HepG2 (cell line): Measurements from ENCODE around the gene ABHD17A. TPM values are rescaled to one million over a fixed set of nuclear protein-coding genes. Genes with fewer than 3 reads are reported as not detected.

Experiments used
- ASH2L ChIP-seq: fragments of 300-600, 200-600 bp; sonication (generic); IDR thresholded peaks from 2 replicates; pipeline ENCODE4 v1.7.0; 2017; ENCODE audit warnings: low read depth, mild to moderate bottlenecking, moderate library complexity, mixed read lengths, low read length; ENCODE audit not compliant: insufficient read length
- GATA4 ChIP-seq: sonication (generic); IDR thresholded peaks from 2 replicates; pipeline ENCODE4 v1.6.1; 2016; ENCODE audit warnings: antibody characterized with exemption, low read depth, borderline replicate concordance
- GTF2F1 ChIP-seq: fragments of 150-350 bp; IDR thresholded peaks from 2 replicates; pipeline ENCODE4 v1.6.1; 2014; ENCODE audit warnings: low read length
- HMG20A ChIP-seq: IDR thresholded peaks from 2 replicates; pipeline ENCODE4 v1.6.1; 2016; ENCODE audit warnings: borderline replicate concordance
- MYNN ChIP-seq: sonication (generic); formaldehyde crosslinking; IDR thresholded peaks from 2 replicates; pipeline ENCODE4 v1.4.0; 2020; ENCODE audit warnings: mild to moderate bottlenecking, low read depth, missing genetic modification reagents
- ZNF550 ChIP-seq: sonication (generic); formaldehyde crosslinking; IDR thresholded peaks from 2 replicates; pipeline ENCODE4 v1.4.0; 2020; ENCODE audit warnings: mild to moderate bottlenecking, missing genetic modification reagents, borderline replicate concordance
- ZNF737 ChIP-seq: sonication (generic); formaldehyde crosslinking; IDR thresholded peaks from 2 replicates; pipeline ENCODE4 v1.5.0; 2020; ENCODE audit warnings: missing genetic modification reagents, mild to moderate bottlenecking, borderline replicate concordance
- polyA plus RNA-seq, 8 experiments: library from polyadenylated mRNA; depleted of rRNA in 3 of 8; stranded (reverse) in 7 of 8; unstranded in 1 of 8; fragments of >200 nt; fragmentation: Illumina TruSeq in 4 of 8; extraction: Trizol in 4 of 8; gene quantifications; 2 replicates each; pipeline versions ENCODE4 v1.2.1 to v1.2.3, GENCODE V29; 2011 to 2016; ENCODE audit warnings: low read depth in 4 of 8, missing spikeins in 1 of 8, mixed read lengths in 1 of 8; ENCODE audit not compliant: insufficient read depth in 1 of 8
- total RNA-seq, 5 experiments: library from RNA; depleted of rRNA; stranded (reverse); fragments of >200 nt; fragmentation: Illumina TruSeq; extraction: Trizol; gene quantifications; 2 replicates each; pipeline ENCODE4 v1.2.3, GENCODE V29; 2016; ENCODE audit warnings: low read depth in 1 of 5
- TF ChIP-seq, protein P1 (sequence below): sonication (generic); formaldehyde crosslinking; IDR thresholded peaks from 2 replicates; pipeline ENCODE4 v1.5.0; 2020; ENCODE audit warnings: mild to moderate bottlenecking, missing genetic modification reagents, borderline replicate concordance
- TF ChIP-seq, protein P2 (sequence below): sonication (generic); formaldehyde crosslinking; IDR thresholded peaks from 2 replicates; pipeline ENCODE4 v1.5.0; 2020; ENCODE audit warnings: missing genetic modification reagents
- TF ChIP-seq, protein P3 (sequence below): sonication (generic); formaldehyde crosslinking; IDR thresholded peaks from 2 replicates; pipeline ENCODE4 v1.4.0; 2020; ENCODE audit warnings: mild to moderate bottlenecking, missing genetic modification reagents
- TF ChIP-seq, protein P4 (sequence below): sonication (generic); formaldehyde crosslinking; IDR thresholded peaks from 2 replicates; pipeline ENCODE4 v1.8.1; 2023; ENCODE audit warnings: mild to moderate bottlenecking, missing genetic modification reagents
- TF ChIP-seq, protein P5 (sequence below): sonication (generic); formaldehyde crosslinking; IDR thresholded peaks from 2 replicates; pipeline ENCODE4 v1.4.0; 2020; ENCODE audit warnings: mild to moderate bottlenecking, missing genetic modification reagents

ABHD17A gene
- total and polyA plus RNA-seq, 2 of the 13 experiments (the other 11 are each of a cell fraction or from before 2014, with no cell fraction given) = 27.7 to 40.8 TPM

DNA sequence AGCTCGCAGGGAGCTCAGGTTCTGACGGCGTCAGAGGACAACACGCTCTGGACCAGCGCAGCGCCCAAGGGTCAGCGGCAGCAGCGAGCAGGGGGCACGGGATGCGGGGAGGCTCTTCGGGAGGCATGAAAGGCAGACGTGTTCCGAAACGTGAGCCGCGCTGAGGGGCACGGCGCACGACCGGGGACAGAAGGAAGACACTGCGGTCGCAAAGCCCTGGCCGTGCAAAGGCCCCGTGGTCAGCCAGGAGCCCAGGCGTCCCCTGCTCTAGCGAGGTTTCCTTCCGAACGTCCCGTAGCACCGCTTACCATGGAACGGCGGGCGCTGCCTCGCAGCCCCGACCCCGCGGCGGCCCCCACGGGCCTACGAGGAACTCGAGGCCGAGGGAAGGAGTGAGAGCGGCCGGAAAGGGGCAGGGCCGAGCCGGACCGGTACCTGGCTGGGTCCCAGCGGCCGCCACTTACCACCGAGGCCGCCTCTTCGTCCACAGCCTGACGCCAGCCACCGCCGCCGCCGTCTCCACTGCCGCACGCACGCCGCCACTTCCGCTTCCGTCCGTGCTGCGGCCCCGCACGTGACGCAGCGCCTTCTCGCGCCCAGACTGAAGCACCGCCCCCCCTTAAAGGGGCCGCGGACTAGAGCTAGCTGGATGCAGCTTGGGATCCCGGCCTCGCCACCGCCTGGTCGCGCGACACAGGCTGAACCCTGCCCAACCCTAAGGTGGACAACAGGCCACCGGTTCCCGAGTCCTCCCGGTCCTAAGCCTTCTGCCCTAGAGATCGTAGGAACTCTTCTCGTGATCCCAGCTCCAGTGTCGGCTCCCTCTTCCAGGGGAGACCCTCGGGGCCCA, 9.4 kb downstream of the ABHD17A start (continued):
- TF ChIP-seq, protein P1, sequence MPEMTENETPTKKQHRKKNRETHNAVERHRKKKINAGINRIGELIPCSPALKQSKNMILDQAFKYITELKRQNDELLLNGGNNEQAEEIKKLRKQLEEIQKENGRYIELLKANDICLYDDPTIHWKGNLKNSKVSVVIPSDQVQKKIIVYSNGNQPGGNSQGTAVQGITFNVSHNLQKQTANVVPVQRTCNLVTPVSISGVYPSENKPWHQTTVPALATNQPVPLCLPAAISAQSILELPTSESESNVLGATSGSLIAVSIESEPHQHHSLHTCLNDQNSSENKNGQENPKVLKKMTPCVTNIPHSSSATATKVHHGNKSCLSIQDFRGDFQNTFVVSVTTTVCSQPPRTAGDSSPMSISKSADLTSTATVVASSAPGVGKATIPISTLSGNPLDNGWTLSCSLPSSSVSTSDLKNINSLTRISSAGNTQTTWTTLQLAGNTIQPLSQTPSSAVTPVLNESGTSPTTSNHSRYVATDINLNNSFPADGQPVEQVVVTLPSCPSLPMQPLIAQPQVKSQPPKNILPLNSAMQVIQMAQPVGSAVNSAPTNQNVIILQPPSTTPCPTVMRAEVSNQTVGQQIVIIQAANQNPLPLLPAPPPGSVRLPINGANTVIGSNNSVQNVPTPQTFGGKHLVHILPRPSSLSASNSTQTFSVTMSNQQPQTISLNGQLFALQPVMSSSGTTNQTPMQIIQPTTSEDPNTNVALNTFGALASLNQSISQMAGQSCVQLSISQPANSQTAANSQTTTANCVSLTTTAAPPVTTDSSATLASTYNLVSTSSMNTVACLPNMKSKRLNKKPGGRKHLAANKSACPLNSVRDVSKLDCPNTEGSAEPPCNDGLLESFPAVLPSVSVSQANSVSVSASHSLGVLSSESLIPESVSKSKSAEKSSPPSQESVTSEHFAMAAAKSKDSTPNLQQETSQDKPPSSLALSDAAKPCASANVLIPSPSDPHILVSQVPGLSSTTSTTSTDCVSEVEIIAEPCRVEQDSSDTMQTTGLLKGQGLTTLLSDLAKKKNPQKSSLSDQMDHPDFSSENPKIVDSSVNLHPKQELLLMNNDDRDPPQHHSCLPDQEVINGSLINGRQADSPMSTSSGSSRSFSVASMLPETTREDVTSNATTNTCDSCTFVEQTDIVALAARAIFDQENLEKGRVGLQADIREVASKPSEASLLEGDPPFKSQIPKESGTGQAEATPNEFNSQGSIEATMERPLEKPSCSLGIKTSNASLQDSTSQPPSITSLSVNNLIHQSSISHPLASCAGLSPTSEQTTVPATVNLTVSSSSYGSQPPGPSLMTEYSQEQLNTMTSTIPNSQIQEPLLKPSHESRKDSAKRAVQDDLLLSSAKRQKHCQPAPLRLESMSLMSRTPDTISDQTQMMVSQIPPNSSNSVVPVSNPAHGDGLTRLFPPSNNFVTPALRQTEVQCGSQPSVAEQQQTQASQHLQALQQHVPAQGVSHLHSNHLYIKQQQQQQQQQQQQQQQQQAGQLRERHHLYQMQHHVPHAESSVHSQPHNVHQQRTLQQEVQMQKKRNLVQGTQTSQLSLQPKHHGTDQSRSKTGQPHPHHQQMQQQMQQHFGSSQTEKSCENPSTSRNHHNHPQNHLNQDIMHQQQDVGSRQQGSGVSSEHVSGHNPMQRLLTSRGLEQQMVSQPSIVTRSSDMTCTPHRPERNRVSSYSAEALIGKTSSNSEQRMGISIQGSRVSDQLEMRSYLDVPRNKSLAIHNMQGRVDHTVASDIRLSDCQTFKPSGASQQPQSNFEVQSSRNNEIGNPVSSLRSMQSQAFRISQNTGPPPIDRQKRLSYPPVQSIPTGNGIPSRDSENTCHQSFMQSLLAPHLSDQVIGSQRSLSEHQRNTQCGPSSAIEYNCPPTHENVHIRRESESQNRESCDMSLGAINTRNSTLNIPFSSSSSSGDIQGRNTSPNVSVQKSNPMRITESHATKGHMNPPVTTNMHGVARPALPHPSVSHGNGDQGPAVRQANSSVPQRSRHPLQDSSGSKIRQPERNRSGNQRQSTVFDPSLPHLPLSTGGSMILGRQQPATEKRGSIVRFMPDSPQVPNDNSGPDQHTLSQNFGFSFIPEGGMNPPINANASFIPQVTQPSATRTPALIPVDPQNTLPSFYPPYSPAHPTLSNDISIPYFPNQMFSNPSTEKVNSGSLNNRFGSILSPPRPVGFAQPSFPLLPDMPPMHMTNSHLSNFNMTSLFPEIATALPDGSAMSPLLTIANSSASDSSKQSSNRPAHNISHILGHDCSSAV (CRISPR knock-in tag) = no peak; the same call in 1 of the 2 replicates
- no peak for TF ChIP-seq GTF2F1
- TF ChIP-seq, protein P2, sequence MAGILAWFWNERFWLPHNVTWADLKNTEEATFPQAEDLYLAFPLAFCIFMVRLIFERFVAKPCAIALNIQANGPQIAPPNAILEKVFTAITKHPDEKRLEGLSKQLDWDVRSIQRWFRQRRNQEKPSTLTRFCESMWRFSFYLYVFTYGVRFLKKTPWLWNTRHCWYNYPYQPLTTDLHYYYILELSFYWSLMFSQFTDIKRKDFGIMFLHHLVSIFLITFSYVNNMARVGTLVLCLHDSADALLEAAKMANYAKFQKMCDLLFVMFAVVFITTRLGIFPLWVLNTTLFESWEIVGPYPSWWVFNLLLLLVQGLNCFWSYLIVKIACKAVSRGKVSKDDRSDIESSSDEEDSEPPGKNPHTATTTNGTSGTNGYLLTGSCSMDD (CRISPR knock-in tag) = no peak
- no peak for TF ChIP-seq ZNF737 (CRISPR knock-in tag)
- TF ChIP-seq, protein P3, sequence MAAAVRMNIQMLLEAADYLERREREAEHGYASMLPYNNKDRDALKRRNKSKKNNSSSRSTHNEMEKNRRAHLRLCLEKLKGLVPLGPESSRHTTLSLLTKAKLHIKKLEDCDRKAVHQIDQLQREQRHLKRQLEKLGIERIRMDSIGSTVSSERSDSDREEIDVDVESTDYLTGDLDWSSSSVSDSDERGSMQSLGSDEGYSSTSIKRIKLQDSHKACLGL (CRISPR knock-in tag) = peak; percentile 84; the same call in 1 of the 2 replicates
- no peak for TF ChIP-seq ZNF550 (CRISPR knock-in tag)
- TF ChIP-seq, protein P4, sequence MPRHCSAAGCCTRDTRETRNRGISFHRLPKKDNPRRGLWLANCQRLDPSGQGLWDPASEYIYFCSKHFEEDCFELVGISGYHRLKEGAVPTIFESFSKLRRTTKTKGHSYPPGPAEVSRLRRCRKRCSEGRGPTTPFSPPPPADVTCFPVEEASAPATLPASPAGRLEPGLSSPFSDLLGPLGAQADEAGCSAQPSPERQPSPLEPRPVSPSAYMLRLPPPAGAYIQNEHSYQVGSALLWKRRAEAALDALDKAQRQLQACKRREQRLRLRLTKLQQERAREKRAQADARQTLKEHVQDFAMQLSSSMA (CRISPR knock-in tag) = peak; percentile 13; the same call in 1 of the 2 replicates
- no peak for TF ChIP-seq HMG20A
- peak; percentile 53; the same call in 1 of the 2 replicates for TF ChIP-seq GATA4
- TF ChIP-seq, protein P5, sequence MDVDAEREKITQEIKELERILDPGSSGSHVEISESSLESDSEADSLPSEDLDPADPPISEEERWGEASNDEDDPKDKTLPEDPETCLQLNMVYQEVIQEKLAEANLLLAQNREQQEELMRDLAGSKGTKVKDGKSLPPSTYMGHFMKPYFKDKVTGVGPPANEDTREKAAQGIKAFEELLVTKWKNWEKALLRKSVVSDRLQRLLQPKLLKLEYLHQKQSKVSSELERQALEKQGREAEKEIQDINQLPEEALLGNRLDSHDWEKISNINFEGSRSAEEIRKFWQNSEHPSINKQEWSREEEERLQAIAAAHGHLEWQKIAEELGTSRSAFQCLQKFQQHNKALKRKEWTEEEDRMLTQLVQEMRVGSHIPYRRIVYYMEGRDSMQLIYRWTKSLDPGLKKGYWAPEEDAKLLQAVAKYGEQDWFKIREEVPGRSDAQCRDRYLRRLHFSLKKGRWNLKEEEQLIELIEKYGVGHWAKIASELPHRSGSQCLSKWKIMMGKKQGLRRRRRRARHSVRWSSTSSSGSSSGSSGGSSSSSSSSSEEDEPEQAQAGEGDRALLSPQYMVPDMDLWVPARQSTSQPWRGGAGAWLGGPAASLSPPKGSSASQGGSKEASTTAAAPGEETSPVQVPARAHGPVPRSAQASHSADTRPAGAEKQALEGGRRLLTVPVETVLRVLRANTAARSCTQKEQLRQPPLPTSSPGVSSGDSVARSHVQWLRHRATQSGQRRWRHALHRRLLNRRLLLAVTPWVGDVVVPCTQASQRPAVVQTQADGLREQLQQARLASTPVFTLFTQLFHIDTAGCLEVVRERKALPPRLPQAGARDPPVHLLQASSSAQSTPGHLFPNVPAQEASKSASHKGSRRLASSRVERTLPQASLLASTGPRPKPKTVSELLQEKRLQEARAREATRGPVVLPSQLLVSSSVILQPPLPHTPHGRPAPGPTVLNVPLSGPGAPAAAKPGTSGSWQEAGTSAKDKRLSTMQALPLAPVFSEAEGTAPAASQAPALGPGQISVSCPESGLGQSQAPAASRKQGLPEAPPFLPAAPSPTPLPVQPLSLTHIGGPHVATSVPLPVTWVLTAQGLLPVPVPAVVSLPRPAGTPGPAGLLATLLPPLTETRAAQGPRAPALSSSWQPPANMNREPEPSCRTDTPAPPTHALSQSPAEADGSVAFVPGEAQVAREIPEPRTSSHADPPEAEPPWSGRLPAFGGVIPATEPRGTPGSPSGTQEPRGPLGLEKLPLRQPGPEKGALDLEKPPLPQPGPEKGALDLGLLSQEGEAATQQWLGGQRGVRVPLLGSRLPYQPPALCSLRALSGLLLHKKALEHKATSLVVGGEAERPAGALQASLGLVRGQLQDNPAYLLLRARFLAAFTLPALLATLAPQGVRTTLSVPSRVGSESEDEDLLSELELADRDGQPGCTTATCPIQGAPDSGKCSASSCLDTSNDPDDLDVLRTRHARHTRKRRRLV (CRISPR knock-in tag) = no peak; the same call in 1 of the 2 replicates
- TF ChIP-seq MYNN (CRISPR knock-in tag) = no peak
- peak; percentile 78 for TF ChIP-seq ASH2L
